Osteocyte (in vitro differentiated cells): Measurements from ENCODE around the gene ZNF610. TPM values are rescaled to one million over a fixed set of nuclear protein-coding genes. Genes with fewer than 3 reads are reported as not detected.
A peak's percentile ranks its signal among the peaks of the same experiment; 100 is the strongest.

Source experiments
- DNase-seq: peaks from one replicate; pipeline ENCODE4 v3.0.0; 2021; ENCODE audit warnings: mixed read lengths; ENCODE audit not compliant: unreplicated experiment; ENCODE audit errors: extremely low spot score
- H3K27ac Mint-ChIP-seq: one replicate; pipeline ENCODE4 v1.8.0; 2021; ENCODE audit warnings: mild to moderate bottlenecking, mixed read lengths; ENCODE audit not compliant: unreplicated experiment
- H3K27me3 Mint-ChIP-seq: one replicate; pipeline ENCODE4 v1.8.0; 2021; ENCODE audit warnings: mixed read lengths; ENCODE audit not compliant: unreplicated experiment
- H3K36me3 Mint-ChIP-seq: one replicate; pipeline ENCODE4 v1.8.0; 2021; ENCODE audit warnings: mixed read lengths; ENCODE audit not compliant: unreplicated experiment
- H3K4me1 Mint-ChIP-seq: one replicate; pipeline ENCODE4 v1.8.0; 2021; ENCODE audit warnings: mixed read lengths; ENCODE audit not compliant: unreplicated experiment
- H3K4me3 Mint-ChIP-seq: one replicate; pipeline ENCODE4 v1.8.0; 2021; ENCODE audit warnings: mild to moderate bottlenecking, moderate library complexity, mixed read lengths; ENCODE audit not compliant: unreplicated experiment
- H3K9me3 Mint-ChIP-seq: one replicate; pipeline ENCODE4 v1.8.0; 2021; ENCODE audit warnings: mixed read lengths; ENCODE audit not compliant: unreplicated experiment
- total RNA-seq: library from RNA; stranded (reverse); gene quantifications from 2 replicates; pipeline ENCODE4 v1.2.1, GENCODE V29; 2021
- TF ChIP-seq, protein P1 (sequence below): fragments of 200-600 bp; sonication (generic); IDR thresholded peaks from 2 replicates; pipeline ENCODE4 v1.5.0; 2021; ENCODE audit warnings: antibody characterized with exemption, mild to moderate bottlenecking, moderate library complexity

ZNF610 gene
- total RNA-seq, 1 donor from 2014 or later: 3.8 TPM

- no peak for DNase-seq
- Mint-ChIP-seq H3K4me3 (peak overlapping the region; percentile 22), H3K36me3 (no peaks in the 10 kb centered on the region), H3K27ac (no peak overlapping the region), H3K27me3 (no peaks in the 10 kb centered on the region), H3K9me3 (peaks cover 43% of the 10 kb centered on the region), H3K4me1 (no peaks in the 10 kb centered on the region)
- TF ChIP-seq, protein P1, sequence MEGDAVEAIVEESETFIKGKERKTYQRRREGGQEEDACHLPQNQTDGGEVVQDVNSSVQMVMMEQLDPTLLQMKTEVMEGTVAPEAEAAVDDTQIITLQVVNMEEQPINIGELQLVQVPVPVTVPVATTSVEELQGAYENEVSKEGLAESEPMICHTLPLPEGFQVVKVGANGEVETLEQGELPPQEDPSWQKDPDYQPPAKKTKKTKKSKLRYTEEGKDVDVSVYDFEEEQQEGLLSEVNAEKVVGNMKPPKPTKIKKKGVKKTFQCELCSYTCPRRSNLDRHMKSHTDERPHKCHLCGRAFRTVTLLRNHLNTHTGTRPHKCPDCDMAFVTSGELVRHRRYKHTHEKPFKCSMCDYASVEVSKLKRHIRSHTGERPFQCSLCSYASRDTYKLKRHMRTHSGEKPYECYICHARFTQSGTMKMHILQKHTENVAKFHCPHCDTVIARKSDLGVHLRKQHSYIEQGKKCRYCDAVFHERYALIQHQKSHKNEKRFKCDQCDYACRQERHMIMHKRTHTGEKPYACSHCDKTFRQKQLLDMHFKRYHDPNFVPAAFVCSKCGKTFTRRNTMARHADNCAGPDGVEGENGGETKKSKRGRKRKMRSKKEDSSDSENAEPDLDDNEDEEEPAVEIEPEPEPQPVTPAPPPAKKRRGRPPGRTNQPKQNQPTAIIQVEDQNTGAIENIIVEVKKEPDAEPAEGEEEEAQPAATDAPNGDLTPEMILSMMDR: no peak
These were observed 62.0 kb downstream of the ZNF610 start for GRCh38 chr19:52398081-52398441.

- Mint-ChIP-seq H3K4me3 (no peak overlapping the region), H3K9me3 (peaks cover 52% of the 10 kb centered on the region), H3K27ac (no peak overlapping the region), H3K27me3 (no peaks in the 10 kb centered on the region), H3K4me1 (no peaks in the 10 kb centered on the region), H3K36me3 (no peaks in the 10 kb centered on the region)
- TF ChIP-seq, protein P1: no peak
- no peak for DNase-seq
These were observed 74.2 kb downstream of the ZNF610 start for GRCh38 chr19:52410276-52410675.

DNA sequence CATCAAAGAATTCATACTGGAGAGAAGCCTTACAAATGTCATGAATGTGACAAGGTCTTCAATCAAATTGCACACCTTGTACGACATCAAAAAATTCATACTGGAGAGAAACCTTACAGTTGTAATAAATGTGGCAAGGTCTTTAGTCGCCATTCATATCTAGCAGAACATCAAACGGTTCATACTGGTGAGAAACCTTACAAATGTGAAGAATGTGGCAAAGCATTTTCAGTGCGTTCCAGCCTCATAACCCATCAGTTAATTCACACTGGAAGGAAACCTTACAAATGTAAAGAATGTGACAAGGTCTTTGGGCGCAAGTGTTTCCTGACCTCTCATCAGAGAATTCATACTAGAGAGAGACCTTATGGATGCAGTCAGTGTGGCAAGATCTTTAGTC is 79.7 kb downstream of the ZNF610 start:
- H3K27ac Mint-ChIP-seq: no peak overlapping the region
- H3K4me1 Mint-ChIP-seq: no peaks in the 10 kb centered on the region
- H3K36me3 Mint-ChIP-seq: no peaks in the 10 kb centered on the region
- TF ChIP-seq, protein P1: no peak
- no peak for DNase-seq
- no peak overlapping the region for H3K4me3 Mint-ChIP-seq
- peaks cover 66% of the 10 kb centered on the region for H3K9me3 Mint-ChIP-seq
- H3K27me3 Mint-ChIP-seq: no peaks in the 10 kb centered on the region

Other genes starting within 250 kb of the ZNF610 start
- 24.9 and 26.2 TPM in 2 replicates for gene ZNF841, start 240.5 kb upstream of the ZNF610 start, total RNA-seq
- gene ZNF616, start 196.3 kb upstream of the ZNF610 start, total RNA-seq: 15.0 and 16.5 TPM in 2 replicates
- 19.0 and 19.1 TPM in 2 replicates for gene ZNF836, start 164.6 kb upstream of the ZNF610 start, total RNA-seq
- 257 and 269 TPM in 2 replicates for gene PPP2R1A, start 146.2 kb upstream of the ZNF610 start, total RNA-seq
- gene ZNF766, start 66.7 kb upstream of the ZNF610 start, total RNA-seq: 20.2 and 20.3 TPM in 2 replicates
- 13.5 TPM in 2 replicates for gene ZNF480, start 39.1 kb upstream of the ZNF610 start, total RNA-seq
- 3.0 and 4.6 TPM in 2 replicates for gene ZNF880, start 33.7 kb downstream of the ZNF610 start, total RNA-seq
- gene ZNF528, start 61.6 kb downstream of the ZNF610 start, total RNA-seq: 1.5 and 1.8 TPM in 2 replicates
- gene ZNF534, start 92.9 kb downstream of the ZNF610 start, total RNA-seq: not detected in 2 replicates
- not detected in 2 replicates for gene ZNF578, start 117.3 kb downstream of the ZNF610 start, total RNA-seq
- 22.8 and 29.2 TPM in 2 replicates for gene ZNF808, start 191.4 kb downstream of the ZNF610 start, total RNA-seq
- 15.6 and 16.1 TPM in 2 replicates for gene ZNF701, start 234.0 kb downstream of the ZNF610 start, total RNA-seq